ENCODE data around the gene KLHL8.

The KLHL8 gene

GRCh38 chr4:87180767-87181166 lies 39.7 kb downstream of the KLHL8 start:
- in situ Hi-C loops (cut with HindIII; ENCODE audit: low sequenced_read_pairs): no loop called here

GRCh38 chr4:87179751-87180150 lies 40.7 kb downstream of the KLHL8 start:
- in situ Hi-C loops (cut with HindIII; ENCODE audit: low sequenced_read_pairs): no loop called here

GRCh38 chr4:87174672-87175071 lies 45.7 kb downstream of the KLHL8 start:
- in situ Hi-C loops (cut with HindIII; ENCODE audit: low sequenced_read_pairs): no loop called here

DNA sequence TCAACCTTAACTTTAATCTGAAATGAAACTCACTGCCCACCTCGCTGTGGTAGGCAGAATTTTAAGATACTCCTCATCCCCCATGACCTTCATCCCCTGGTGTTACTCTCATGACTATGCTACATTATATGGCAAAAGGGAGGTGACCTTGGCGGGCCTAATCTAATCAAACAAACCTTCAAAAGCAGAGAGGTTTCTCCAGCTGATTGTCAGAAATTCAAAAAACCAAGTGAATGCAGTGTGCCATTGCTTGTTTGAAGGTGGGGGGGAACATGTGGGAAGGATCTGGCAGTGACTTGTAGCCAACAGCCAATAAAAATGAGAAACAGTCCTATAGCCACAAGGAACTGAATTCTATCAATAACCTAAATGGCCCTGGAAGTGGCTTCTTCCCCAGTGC lies 48.5 kb downstream of the KLHL8 start:
- in situ Hi-C loops (cut with HindIII; ENCODE audit: low sequenced_read_pairs): no loop called here

- in situ Hi-C loops (cut with HindIII; ENCODE audit: low sequenced_read_pairs): no loop called here
Measured at GRCh38 chr4:87166296-87166854, 54.0 kb downstream of the KLHL8 start.

- in situ Hi-C loops (cut with HindIII; ENCODE audit: low sequenced_read_pairs): no loop called here
Measured at GRCh38 chr4:87165892-87166291, 54.5 kb downstream of the KLHL8 start.

GRCh38 chr4:87153078-87153870 lies 67.1 kb downstream of the KLHL8 start:
- in situ Hi-C loops (cut with HindIII; ENCODE audit: low sequenced_read_pairs): no loop called here

DNA sequence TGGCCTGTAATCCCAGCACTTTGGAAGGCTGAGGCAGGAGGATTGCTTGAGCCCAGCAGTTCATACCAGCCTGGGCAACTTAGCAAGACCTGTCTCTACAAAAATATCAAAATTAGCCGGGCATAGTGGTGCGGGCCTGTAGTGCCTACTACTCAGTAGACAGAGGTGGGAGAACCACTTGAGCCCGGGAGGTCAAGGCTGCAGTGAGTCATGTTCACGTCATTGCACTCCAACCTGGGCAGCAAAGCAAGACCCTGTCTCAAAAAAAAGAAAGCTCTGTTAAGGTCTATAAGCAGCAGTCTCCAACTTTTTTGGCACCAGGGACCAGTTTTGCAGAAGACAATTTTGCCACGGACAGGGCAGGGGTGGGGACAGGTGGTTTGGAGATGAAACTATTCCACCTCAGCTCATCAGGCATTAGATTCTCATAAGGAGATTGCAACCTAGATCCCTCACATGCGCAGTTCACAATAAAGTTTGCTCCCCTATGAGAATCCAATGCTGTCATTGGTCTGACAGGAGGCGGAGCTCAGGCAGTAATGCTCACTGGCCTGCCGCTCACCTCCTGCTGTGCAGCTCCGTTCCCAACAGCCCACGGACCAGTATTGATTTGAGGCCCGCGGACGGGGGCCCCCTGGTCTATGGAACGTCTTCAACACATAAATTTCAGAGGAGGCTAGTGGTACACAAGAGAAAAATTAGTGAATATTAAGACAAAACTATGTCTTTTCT lies 67.9 kb downstream of the KLHL8 start:
- in situ Hi-C loops (cut with HindIII; ENCODE audit: low sequenced_read_pairs): no loop called here

DNA sequence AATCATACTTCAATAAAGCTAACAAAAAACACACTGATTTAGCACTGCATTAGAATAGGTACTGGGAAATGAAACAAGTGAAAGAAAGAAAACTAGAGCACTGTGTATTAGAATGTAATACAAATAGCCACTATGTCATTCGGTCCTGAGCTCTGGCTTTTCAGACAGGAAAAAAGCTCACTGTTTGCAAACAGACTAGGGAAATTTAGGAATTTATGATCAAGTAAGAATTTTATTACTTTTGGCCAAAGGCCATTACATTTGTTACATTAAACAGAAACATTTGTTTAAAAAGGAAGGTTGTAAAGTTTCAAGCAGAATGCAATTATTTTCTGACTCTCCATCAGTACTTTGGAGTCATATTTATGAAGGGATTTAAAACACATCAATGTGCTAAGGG lies 68.7 kb downstream of the KLHL8 start:
- in situ Hi-C loops (cut with HindIII; ENCODE audit: low sequenced_read_pairs): no loop called here

DNA sequence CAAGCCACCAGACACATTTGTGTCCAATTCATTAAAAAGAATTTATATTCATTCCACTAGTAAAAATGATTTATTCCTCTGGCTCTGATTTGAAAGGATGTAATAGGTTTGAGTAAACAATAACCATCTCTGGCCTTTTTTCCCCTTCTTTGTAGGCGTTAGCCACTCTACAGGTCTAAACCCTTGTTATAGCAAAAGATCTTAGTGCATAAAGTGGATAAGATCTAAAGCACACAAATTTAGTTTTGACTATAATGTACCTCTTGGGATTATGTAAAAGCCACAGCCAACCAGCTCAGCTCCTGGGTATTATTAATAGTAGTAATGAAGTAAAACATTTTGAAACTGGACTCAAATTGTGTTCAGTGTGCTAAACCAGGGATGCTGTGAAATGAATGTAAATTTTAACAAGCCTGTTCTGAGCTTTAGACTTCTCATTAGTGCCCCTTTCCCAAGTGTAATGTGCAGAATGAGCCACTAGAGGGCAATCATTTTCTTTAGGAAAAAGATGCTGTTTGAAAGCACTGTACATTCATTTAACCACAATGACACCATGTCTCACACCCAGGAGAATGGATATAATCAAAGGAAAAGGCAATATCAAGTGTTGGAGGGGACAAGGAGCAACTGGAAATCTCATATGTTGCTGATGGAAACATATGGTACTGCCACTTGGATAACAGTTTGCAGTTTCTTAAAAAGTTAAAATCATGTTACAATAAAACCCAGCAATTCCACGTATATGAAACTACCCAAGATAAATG lies 69.7 kb downstream of the KLHL8 start:
- in situ Hi-C loops (cut with HindIII; ENCODE audit: low sequenced_read_pairs): no loop called here

DNA sequence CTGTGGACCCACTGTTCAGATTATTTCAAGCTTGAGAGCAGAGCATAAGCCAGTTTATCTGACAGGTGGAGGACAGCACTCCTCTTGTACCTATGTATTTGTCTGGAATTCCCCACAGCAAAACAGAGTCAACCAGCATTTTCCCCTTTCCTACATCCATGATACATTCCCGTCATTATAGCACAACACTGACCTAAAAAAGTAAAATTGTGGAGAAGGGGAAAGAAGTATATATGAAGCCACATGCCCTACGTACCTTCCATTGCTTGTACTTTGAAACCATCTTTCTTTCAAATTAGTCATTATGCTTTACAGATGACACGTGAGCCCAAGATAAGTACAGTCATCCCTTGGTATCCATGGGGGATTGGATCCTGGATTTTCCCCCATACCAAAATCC lies 73.3 kb downstream of the KLHL8 start:
- in situ Hi-C loops (cut with HindIII; ENCODE audit: low sequenced_read_pairs): loop anchor here (5.0 kb wide), 1 partner anchor 60 kb away; no protein-coding TSS in a partner anchor

DNA sequence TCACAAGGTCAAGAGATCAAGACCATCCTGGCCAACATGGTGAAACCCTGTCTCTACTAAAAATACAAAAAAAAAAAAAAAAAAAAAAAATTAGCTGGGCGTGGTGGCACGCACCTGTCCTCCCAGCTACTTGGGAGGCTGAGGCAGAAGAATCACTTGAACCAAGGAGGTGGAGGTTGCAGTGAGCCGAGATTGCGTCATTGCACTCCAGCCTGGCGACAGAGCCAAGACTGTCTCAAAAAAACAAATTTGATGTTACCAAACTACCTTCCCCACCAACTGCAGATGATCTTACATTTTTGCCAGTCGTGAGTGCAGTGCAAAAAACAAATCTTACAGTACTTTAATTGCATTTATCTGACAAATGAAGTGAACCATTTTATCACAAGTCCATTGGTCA lies 74.5 kb downstream of the KLHL8 start:
- in situ Hi-C loops (cut with HindIII; ENCODE audit: low sequenced_read_pairs): loop anchor here (5.0 kb wide), 1 partner anchor 61 kb away; no protein-coding TSS in a partner anchor

DNA sequence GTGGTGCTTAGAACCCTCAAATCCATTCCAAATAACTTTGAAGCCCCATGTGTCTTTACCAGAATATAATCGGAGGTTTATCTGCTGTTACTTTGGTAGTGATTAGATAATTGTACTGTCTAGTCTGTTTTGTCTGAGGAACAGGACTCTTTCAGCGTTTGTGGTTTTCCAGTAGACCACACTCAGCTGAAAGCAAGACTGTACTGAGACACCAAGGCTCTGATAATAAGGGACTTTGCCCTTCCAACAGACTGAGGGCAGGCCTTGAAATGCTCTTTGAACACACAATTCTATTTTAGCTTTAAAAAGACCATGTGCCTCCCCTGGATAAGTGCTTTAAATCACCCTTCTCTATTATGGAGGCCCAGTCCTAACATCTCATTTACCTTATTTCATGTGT lies 76.1 kb downstream of the KLHL8 start:
- in situ Hi-C loops (cut with HindIII; ENCODE audit: low sequenced_read_pairs): no loop called here

GRCh38 chr4:87141428-87141827 lies 79.0 kb downstream of the KLHL8 start:
- in situ Hi-C loops (cut with HindIII; ENCODE audit: low sequenced_read_pairs): no loop called here

- in situ Hi-C loops (cut with HindIII; ENCODE audit: low sequenced_read_pairs): no loop called here
Measured at GRCh38 chr4:87134122-87134521, 86.3 kb downstream of the KLHL8 start.

- in situ Hi-C loops (cut with HindIII; ENCODE audit: low sequenced_read_pairs): no loop called here
Measured at GRCh38 chr4:87133183-87133582, 87.2 kb downstream of the KLHL8 start.

DNA sequence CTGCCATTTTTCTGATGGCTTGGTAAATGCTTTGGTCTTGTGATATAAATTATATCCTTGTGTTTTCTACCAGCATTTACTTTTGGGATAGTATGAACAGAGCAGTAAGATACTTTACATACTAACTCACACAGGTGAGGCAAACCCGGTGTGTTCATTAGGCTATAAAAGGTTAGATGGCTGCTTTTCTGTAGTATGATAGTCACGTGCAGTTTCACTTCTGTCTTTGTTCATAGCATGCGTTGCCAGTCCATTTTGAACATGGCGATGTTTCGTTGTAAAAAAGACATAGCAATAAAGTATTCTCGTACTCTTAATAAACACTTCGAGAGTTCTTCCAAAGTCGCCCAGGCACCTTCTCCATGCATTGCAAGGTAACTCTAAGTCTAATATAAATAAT lies 88.4 kb downstream of the KLHL8 start:
- in situ Hi-C loops (cut with HindIII; ENCODE audit: low sequenced_read_pairs): no loop called here

DNA sequence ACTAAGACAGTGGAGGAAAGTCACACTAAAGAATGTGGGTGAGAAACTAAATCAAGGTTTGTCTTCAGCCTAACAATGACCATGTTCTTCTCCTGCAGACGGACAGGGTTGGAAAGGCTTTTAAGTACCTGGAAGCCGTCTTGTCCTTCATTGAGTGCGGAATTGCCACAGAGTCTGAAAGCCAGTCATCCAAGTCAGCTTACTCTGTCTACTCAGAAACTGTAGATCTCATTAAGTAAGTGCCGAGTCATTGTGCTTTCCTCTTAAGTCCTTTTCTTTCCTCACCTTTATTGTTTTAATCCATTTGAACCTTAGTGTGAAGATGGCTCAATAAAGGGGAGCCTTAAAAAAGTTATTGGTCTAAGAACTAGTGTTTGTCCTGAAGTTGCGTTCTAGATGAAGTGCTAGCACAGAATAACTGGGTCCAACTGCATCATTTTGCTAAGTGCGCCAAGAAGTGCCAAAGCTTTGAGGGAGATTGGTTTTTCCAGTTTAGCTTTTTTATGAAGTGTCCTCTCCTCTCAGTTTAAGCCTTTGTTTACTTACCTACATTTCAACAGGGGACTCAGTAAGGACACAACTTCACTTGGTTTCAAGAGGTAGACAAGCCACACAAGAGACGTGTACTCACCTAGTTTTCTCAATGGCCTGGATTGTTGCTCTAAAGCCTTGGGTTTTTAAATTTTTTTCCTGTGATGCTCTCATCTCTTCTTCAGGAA lies 89.3 kb downstream of the KLHL8 start:
- in situ Hi-C loops (cut with HindIII; ENCODE audit: low sequenced_read_pairs): no loop called here

DNA sequence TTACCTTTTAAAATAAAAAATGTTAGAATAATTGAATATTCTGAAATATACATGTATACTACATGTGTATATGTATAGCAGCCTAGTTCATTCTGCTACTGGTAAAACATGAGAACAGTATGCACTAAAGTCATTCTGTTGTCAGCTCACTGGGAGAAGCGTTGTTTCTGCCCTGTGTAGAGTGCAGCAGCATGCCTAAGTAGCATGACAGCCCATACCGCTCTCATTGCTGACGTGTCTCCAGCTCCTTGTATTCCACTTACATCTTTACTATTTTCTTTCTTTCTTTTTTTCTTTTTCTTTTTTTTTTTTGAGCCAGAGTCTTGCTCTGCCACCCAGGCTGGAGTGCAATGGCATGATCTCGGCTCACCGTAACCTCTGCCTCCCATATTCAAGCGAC lies 90.7 kb downstream of the KLHL8 start:
- in situ Hi-C loops (cut with HindIII; ENCODE audit: low sequenced_read_pairs): no loop called here

DNA sequence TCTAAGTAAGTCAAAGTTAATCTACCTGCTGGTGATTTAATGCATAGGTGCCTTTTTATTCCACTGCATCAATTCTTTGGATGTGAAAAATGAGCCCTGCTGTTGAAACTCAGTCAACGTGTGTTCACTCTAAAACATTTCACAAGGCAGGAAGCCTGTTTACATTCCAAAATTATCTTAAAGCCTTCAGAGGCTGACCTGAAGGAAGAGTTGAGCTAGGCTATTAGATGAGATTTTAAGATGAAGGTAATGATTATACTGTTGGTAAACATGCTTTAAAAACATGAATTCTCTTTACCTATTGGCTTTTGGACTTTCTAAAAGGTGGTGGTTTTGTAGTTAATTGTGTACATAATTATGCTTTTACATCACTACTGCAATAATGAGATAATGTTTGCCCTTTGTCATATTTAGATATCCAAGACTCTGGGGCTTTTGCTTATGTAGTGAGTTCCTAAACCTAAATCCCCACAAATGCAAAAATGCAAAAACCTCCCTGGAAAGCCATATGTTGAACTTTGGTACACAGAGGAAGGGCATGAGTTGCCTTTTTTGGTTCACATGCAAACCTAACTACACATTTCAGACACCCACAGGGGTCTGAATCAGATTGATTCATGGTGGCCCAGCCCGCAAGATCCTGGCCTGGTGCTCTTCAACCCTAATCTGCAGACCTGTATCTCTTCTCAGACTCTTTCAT lies 92.3 kb downstream of the KLHL8 start:
- in situ Hi-C loops (cut with HindIII; ENCODE audit: low sequenced_read_pairs): no loop called here
